Esophagus squamous epithelium (tissue), 5 donors: ENCODE results near the gene GLDN. TPM values are rescaled to one million over a fixed set of nuclear protein-coding genes. Genes with fewer than 3 reads are reported as not detected.
A peak's percentile ranks its signal among the peaks of the same experiment; 100 is the strongest.

Experiments
- DNase-seq: peaks from one replicate; lab custom pipeline; 2025; lab: John Stamatoyannopoulos, UW
- H3K27ac ChIP-seq, 4 donors: fragments of 200-600 bp; sonication (generic); one replicate each; pipeline ENCODE4 v1.5.1; 2016 to 2019; ENCODE audit warnings: mild to moderate bottlenecking in 1 of 4
- H3K27me3 ChIP-seq, 4 donors: fragments of 200-600 bp; sonication (generic); 1 replicate in 3 of 4; 2 replicates in 1 of 4; pipeline versions ENCODE4 v1.5.1 to v1.6.0; 2017 to 2021; ENCODE audit warnings: antibody characterized with exemption in 1 of 4
- H3K36me3 ChIP-seq, 3 donors: fragments of 200-600 bp; sonication (generic); one replicate each; pipeline ENCODE4 v1.5.1; 2016 to 2019
- H3K4me1 ChIP-seq, 3 donors: fragments of 200-600 bp; sonication (generic); one replicate each; pipeline ENCODE4 v1.5.1; 2017 to 2019
- H3K4me3 ChIP-seq, 4 donors: fragments of 200-600 bp; sonication (generic); 1 replicate in 3 of 4; 2 replicates in 1 of 4; pipeline ENCODE4 v1.5.1; 2016 to 2019; ENCODE audit warnings: mild to moderate bottlenecking in 2 of 4, moderate library complexity in 1 of 4
- H3K9me3 ChIP-seq, 3 donors: fragments of 200-600 bp; sonication (generic); one replicate each; pipeline ENCODE4 v1.5.1; 2016 to 2019
- POLR2A ChIP-seq, 4 donors: fragments of 450-650 bp; IDR thresholded peaks; one replicate each; pipeline ENCODE4 v1.6.1; 2017; ENCODE audit warnings: antibody characterized with exemption in 4 of 4, mild to moderate bottlenecking in 4 of 4, moderate library complexity in 3 of 4
- WGBS, 2 donors: methylation state at CpG; one replicate each; pipeline ENCODE4 v1.1.5; 2018; 5-methylcytosine and 5-hydroxymethylcytosine counted together
- intact Hi-C: fragments of 100-400 bp; cut with DNase I; formaldehyde crosslinking; loops from one replicate; pipeline ENCODE4 v1.15.0; 2022
- total RNA-seq, 4 donors: library from RNA; depleted of rRNA; stranded (reverse); fragments of >200 nt; gene quantifications; one replicate each; pipeline ENCODE4 v1.1.0, GENCODE V29; 2016
- TF ChIP-seq, protein P1 (sequence below), 6 experiments: fragments of 450-650 bp in 4 of 6; fragments of 200-600 bp in 2 of 6; sonication (generic) in 2 of 6; IDR thresholded peaks; one replicate each; pipeline ENCODE4 v1.5.1; 2016 to 2019; ENCODE audit warnings: antibody characterized with exemption in 6 of 6, mild to moderate bottlenecking in 4 of 6, moderate library complexity in 4 of 6
- donor health status: DM: yes; HTN: yes; CAD: no.

Gene GLDN
- 1 to 10 TPM in 1 of 4 donors, under 1 TPM in 3; 0.31 to 2.1 (median 0.74) TPM for total RNA-seq

DNA sequence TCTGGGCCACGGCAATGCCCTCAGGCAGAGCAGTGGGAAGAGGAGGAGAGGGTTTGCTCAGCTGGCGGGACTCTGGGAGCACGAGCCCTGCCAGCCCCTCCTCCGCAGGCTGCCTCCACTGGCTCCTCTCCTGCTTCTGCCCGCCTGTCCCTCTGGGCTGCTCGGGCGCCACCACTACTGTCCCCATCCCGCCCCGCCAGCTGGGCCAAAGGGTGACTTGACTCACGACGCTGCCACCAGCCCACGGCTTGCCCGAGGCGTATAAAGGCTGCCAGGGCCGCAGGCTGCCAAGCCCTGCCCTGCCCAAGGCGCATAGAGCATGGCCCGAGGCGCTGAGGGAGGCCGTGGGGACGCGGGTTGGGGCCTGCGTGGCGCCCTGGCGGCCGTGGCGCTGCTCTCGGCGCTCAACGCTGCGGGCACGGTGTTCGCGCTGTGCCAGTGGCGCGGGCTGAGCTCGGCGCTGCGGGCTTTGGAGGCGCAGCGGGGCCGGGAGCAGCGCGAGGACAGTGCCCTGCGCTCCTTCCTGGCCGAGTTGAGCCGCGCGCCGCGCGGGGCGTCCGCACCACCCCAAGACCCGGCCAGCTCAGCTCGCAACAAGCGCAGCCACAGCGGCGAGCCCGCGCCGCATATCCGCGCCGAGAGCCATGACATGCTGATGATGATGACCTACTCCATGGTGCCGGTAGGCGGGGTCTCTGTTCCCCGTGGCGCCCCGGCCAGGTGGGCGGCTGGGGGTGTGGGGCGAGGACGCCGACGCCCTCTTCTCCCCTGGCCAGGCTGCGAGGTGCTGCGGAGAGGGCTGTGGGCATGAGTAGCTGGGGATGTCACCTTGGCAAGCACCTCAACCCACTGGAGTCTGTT lies at the start of gene GLDN:
GLDN (plus strand) TSS at position 290 of the 861 bp plus-strand sequence; CDS start at position 320, 30 bp downstream.
- peaks cover 5 to 13% (median 11%) of the 10 kb centered on the region in 3 donors for H3K4me1 ChIP-seq
- peak within 1 kb of the TSS; percentile 6 to 65 (median 27) for H3K4me3 ChIP-seq
- intact Hi-C loops: no loop called here
- no peak for TF ChIP-seq POLR2A (IDR thresholded peaks at IDR 0.05)
- TF ChIP-seq, protein P1, sequence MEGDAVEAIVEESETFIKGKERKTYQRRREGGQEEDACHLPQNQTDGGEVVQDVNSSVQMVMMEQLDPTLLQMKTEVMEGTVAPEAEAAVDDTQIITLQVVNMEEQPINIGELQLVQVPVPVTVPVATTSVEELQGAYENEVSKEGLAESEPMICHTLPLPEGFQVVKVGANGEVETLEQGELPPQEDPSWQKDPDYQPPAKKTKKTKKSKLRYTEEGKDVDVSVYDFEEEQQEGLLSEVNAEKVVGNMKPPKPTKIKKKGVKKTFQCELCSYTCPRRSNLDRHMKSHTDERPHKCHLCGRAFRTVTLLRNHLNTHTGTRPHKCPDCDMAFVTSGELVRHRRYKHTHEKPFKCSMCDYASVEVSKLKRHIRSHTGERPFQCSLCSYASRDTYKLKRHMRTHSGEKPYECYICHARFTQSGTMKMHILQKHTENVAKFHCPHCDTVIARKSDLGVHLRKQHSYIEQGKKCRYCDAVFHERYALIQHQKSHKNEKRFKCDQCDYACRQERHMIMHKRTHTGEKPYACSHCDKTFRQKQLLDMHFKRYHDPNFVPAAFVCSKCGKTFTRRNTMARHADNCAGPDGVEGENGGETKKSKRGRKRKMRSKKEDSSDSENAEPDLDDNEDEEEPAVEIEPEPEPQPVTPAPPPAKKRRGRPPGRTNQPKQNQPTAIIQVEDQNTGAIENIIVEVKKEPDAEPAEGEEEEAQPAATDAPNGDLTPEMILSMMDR (IDR thresholded peaks at IDR 0.05): no peak
- no peaks in the 10 kb centered on the region for H3K9me3 ChIP-seq
- no peak for DNase-seq
- 18% methylated on average over 3 of the region's 76 CpGs; no CpG with 5 or more reads in 1 of the 2 donors for WGBS, 2 donors
- H3K27me3 ChIP-seq: peaks cover 0 to 68% (median 3%) of the 10 kb centered on the region in 4 donors
- peak within 1 kb of the TSS in 1 of 4 donors; percentile 40 for H3K27ac ChIP-seq
- no peaks in the 10 kb centered on the region for H3K36me3 ChIP-seq

DNA sequence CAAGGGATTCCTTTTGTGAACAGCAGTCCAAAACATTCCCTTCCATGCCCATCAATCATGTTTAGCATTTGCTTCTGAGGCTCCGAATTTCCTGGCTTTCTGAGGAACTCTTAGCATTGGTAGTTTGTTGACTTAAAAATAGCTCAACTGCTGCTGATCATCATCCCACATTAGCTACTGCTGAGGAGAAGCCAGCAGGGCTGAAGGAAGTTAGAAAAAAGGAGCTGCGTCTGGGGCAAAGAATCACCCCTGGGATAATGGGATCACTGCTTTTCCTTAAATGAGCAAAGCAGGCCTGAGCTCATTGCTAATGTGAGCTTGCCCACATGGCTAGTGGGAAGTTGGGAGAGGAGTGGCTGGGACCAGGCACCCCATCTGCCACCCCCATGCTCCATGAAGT lies 42.8 kb upstream of the GLDN start:
- WGBS, 2 donors: 31 to 81% methylated on average over 2 of the region's 2 CpGs
- Histone ChIP-seq H3K4me1 (peaks cover 0 to 9% (median 4%) of the 10 kb centered on the region in 3 donors), H3K27me3 (peaks cover 0 to 12% (median 0%) of the 10 kb centered on the region in 4 donors), H3K4me3 (no peak overlapping the region), H3K9me3 (no peaks in the 10 kb centered on the region), H3K36me3 (no peaks in the 10 kb centered on the region), H3K27ac (peak overlapping the region in 2 of 4 donors; percentile 36 to 47)
- intact Hi-C loops: no loop called here
- no peak for TF ChIP-seq POLR2A (IDR thresholded peaks at IDR 0.05)
- TF ChIP-seq, protein P1 (IDR thresholded peaks at IDR 0.05): no peak
- no peak for DNase-seq

DNA sequence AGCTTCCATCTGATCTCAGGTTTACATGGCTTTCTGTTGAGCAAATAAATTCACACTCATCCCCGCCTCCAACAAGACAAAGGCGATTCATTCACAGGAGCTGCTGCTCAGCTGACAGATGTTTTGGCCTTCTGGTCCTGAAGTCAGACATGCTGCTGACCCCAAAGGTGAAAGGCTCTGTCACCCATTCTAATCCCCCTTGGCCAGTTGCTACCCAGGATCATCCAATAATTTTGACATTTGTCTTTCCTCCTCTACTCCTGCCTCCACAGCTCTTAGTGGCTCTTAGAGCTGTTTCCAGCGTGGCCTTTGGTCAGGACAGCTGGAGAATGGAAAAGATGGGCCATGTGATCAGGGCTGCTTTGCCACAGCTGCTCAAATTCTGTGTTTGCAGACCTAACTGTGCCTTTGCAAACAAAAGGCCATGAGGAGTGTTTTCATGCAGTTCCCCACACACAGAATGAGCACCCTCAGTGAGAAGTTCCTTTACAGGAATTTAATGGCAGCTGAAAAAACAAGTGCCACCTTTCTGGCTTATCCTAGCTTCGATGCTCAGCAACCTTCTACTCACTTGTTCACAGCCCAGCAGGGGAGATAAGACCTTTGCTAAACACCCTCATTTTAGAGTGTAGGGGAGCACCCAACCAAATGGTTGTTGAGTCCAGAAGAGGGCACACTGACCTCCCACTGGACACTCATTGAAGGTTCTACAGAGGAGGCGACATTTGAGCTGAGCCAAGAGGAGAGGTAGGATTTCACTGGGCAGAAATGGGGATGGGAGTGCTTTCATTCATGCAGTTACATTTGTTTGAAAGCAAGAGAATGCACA lies 42.1 kb upstream of the GLDN start:
- Histone ChIP-seq H3K27ac (peak overlapping the region in 2 of 4 donors; percentile 36 to 47), H3K4me3 (no peak overlapping the region), H3K36me3 (no peaks in the 10 kb centered on the region), H3K9me3 (no peaks in the 10 kb centered on the region), H3K4me1 (peaks cover 0 to 9% (median 4%) of the 10 kb centered on the region in 3 donors), H3K27me3 (peaks cover 0 to 16% (median 0%) of the 10 kb centered on the region in 4 donors)
- no peak for TF ChIP-seq POLR2A (IDR thresholded peaks at IDR 0.05)
- TF ChIP-seq, protein P1 (IDR thresholded peaks at IDR 0.05): no peak
- DNase-seq: no peak
- WGBS, 2 donors: 64 to 73% methylated on average over 3 to 5 of the region's 5 CpGs
- intact Hi-C loops: no loop called here

DNA sequence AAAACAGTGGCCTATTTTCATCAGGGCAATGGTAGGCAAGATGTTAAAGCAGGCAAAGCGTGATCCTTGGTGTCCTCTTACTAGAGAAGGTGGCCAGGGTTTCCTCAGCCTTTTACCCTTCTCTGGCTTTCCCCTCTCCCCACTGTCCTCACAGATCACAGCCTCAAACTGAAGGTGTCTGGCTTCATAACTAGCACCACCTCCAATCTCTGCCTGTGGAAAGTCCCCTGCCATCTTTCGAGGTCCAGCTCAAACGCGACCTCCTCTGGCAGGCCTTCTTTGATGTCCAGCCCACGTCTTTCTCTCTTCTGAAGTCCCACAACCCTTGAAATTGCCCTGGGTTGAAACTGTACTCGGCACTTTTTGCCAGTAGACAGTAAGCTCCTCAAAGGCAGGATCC lies 39.0 kb upstream of the GLDN start:
- DNase-seq: no peak
- Histone ChIP-seq H3K27me3 (peaks cover 0 to 25% (median 0%) of the 10 kb centered on the region in 4 donors), H3K4me1 (peaks cover 0 to 9% (median 4%) of the 10 kb centered on the region in 3 donors), H3K4me3 (no peak overlapping the region), H3K27ac (no peak overlapping the region), H3K36me3 (no peaks in the 10 kb centered on the region), H3K9me3 (no peaks in the 10 kb centered on the region)
- intact Hi-C loops: no loop called here
- WGBS, 2 donors: 68 to 84% methylated on average over 3 to 6 of the region's 6 CpGs
- TF ChIP-seq, protein P1 (IDR thresholded peaks at IDR 0.05): no peak
- TF ChIP-seq POLR2A (IDR thresholded peaks at IDR 0.05): no peak
